IMR-90 (cell line): ENCODE data around the gene CLIC5. TPM values are rescaled to one million over a fixed set of nuclear protein-coding genes. Genes with fewer than 3 reads are reported as not detected.

Source experiments
- ATAC-seq: fragments of 200-7000 bp; cut with Tn5 transposase; 2 replicates; pipeline ENCODE4 v1.9.1; 2020; ENCODE audit warnings: low read depth, mild to moderate bottlenecking, moderate library complexity
- BruUV-seq: library from RNA; stranded (reverse); fragments of 400-500 nt; replicated peaks from 2 replicates; lab custom pipeline; 2021; lab: Mats Ljungman, UMichigan
- CTCF ChIA-PET: fragments of 300-600 bp; formaldehyde crosslinking; extraction: SDS; loops from one replicate; lab custom pipeline; 2021; ENCODE audit warnings: antibody characterized with exemption; lab: Yijun Ruan, JAX
- POLR2A ChIA-PET: fragments of 300-600 bp; sonication (Branson Sonifier 250); formaldehyde crosslinking; loops from one replicate; lab custom pipeline; 2022; ENCODE audit warnings: antibody characterized with exemption; ENCODE audit not compliant: unreplicated experiment; lab: Charles Lee
- DNase-seq: peaks from one replicate; pipeline ENCODE4 v3.0.0; 2013
- H2AFZ ChIP-seq: replicated peaks from 2 replicates; pipeline ENCODE3; 2013; ENCODE audit warnings: low read length, mild to moderate bottlenecking; ENCODE audit not compliant: poor library complexity
- H2AK5ac ChIP-seq: 2 replicates; pipeline ENCODE4 v1.6.1; 2013; ENCODE audit warnings: low read depth, low read length, inconsistent platforms
- H2AK9ac ChIP-seq: replicated peaks from 2 replicates; pipeline ENCODE3; 2013; ENCODE audit warnings: mild to moderate bottlenecking, low read depth, low read length, moderate library complexity; ENCODE audit not compliant: poor library complexity
- H2BK120ac ChIP-seq: 2 replicates; pipeline ENCODE4 v1.6.1; 2013; ENCODE audit warnings: low read depth, low read length, inconsistent platforms
- H2BK15ac ChIP-seq: 3 replicates; pipeline ENCODE4 v1.6.1; 2013; ENCODE audit warnings: low read depth, low read length, inconsistent platforms
- H2BK20ac ChIP-seq: 2 replicates; pipeline ENCODE4 v1.6.1; 2013; ENCODE audit warnings: low read depth, mild to moderate bottlenecking, inconsistent platforms, low read length, moderate library complexity
- H2BK5ac ChIP-seq: 2 replicates; pipeline ENCODE4 v1.6.1; 2013; ENCODE audit warnings: mild to moderate bottlenecking, low read depth, low read length, inconsistent platforms; ENCODE audit not compliant: poor library complexity, severe bottlenecking
- H3K14ac ChIP-seq: replicated peaks from 2 replicates; pipeline ENCODE4 v1.6.1; 2013; ENCODE audit warnings: low read depth, low read length, inconsistent platforms
- H3K18ac ChIP-seq: 2 replicates; pipeline ENCODE4 v1.6.1; 2013; ENCODE audit warnings: low read depth, low read length, control low read depth
- H3K23ac ChIP-seq: 2 replicates; pipeline ENCODE4 v1.6.1; 2013; ENCODE audit warnings: low read depth, low read length, inconsistent platforms
- H3K27ac ChIP-seq: 2 replicates; pipeline ENCODE4 v1.5.1; 2013; ENCODE audit warnings: mild to moderate bottlenecking, control low read depth, low read length; ENCODE audit not compliant: insufficient read depth
- H3K27me3 ChIP-seq: 2 replicates; pipeline ENCODE4 v1.6.1; 2013; ENCODE audit warnings: low read length; ENCODE audit not compliant: control insufficient read depth, insufficient read depth
- H3K36me3 ChIP-seq: 2 replicates; pipeline ENCODE4 v1.6.1; 2013; ENCODE audit warnings: low read length, mixed read lengths; ENCODE audit not compliant: control insufficient read depth, insufficient read depth
- H3K4ac ChIP-seq: 2 replicates; pipeline ENCODE4 v1.6.1; 2013; ENCODE audit warnings: low read depth, low read length, inconsistent platforms
- H3K4me1 ChIP-seq: 2 replicates; pipeline ENCODE4 v1.6.1; 2013; ENCODE audit warnings: low read length, mixed read lengths; ENCODE audit not compliant: control insufficient read depth, insufficient read depth
- H3K4me2 ChIP-seq: 2 replicates; pipeline ENCODE4 v1.6.1; 2013; ENCODE audit warnings: low read depth, mild to moderate bottlenecking, control low read depth, low read length, moderate library complexity
- H3K4me3 ChIP-seq: 2 replicates; pipeline ENCODE4 v1.5.1; 2013; ENCODE audit warnings: low read depth, mild to moderate bottlenecking, control low read depth, low read length, moderate library complexity; ENCODE audit not compliant: insufficient read depth
- H3K56ac ChIP-seq: 2 replicates; pipeline ENCODE4 v1.6.1; 2013; ENCODE audit warnings: low read length, inconsistent platforms; ENCODE audit not compliant: insufficient read depth; ENCODE audit errors: extremely low read depth
- H3K79me1 ChIP-seq, 2 experiments: 2 replicates each; pipeline ENCODE4 v1.6.1; 2013; ENCODE audit warnings: low read length in 2 of 2, inconsistent platforms in 1 of 2, low read depth in 1 of 2
- H3K9ac ChIP-seq: 2 replicates; pipeline ENCODE4 v1.6.1; 2013; ENCODE audit warnings: low read depth, low read length, control low read depth
- H3K9me1 ChIP-seq: 2 replicates; pipeline ENCODE4 v1.6.1; 2013; ENCODE audit warnings: low read length, inconsistent platforms; ENCODE audit not compliant: insufficient read depth
- H3K9me3 ChIP-seq: 2 replicates; pipeline ENCODE4 v1.6.1; 2013; ENCODE audit warnings: low read length; ENCODE audit not compliant: control insufficient read depth, insufficient read depth
- H4K20me1 ChIP-seq: 2 replicates; pipeline ENCODE4 v1.6.1; 2013; ENCODE audit warnings: low read length, inconsistent platforms; ENCODE audit not compliant: insufficient read depth
- H4K5ac ChIP-seq: 2 replicates; pipeline ENCODE4 v1.6.1; 2013; ENCODE audit warnings: mild to moderate bottlenecking, low read depth, low read length, control low read depth
- H4K8ac ChIP-seq, 2 experiments: 2 replicates each; pipeline ENCODE4 v1.6.1; 2013; ENCODE audit warnings: low read depth in 2 of 2, low read length in 2 of 2, control low read depth in 1 of 2, inconsistent platforms in 1 of 2
- H4K91ac ChIP-seq: 2 replicates; pipeline ENCODE4 v1.6.1; 2013; ENCODE audit warnings: low read depth, low read length, inconsistent platforms; ENCODE audit not compliant: insufficient read depth
- BHLHE40 ChIP-seq: fragments of 150-350 bp; IDR thresholded peaks from 2 replicates; pipeline ENCODE4 v1.6.1; 2016; ENCODE audit warnings: mild to moderate bottlenecking, low read depth, low read length
- CEBPB ChIP-seq: IDR thresholded peaks from 2 replicates; pipeline ENCODE4 v1.6.1; 2012; ENCODE audit warnings: low read depth, low read length, improper control_type of control experiment
- CHD1 ChIP-seq: IDR thresholded peaks from 2 replicates; pipeline ENCODE4 v1.6.1; 2012; ENCODE audit warnings: low read depth, low read length, improper control_type of control experiment
- CTCF ChIP-seq: conservative IDR thresholded peaks from 2 replicates; pipeline ENCODE4 v1.5.1; 2012; ENCODE audit warnings: mild to moderate bottlenecking, low read depth, low read length, improper control_type of control experiment
- ELK1 ChIP-seq: fragments of 150-350 bp; IDR thresholded peaks from 2 replicates; pipeline ENCODE4 v1.6.1; 2016; ENCODE audit warnings: low read depth, mild to moderate bottlenecking, low read length, moderate library complexity, borderline replicate concordance
- FOS ChIP-seq: fragments of 150-350 bp; IDR thresholded peaks from 2 replicates; pipeline ENCODE4 v1.6.1; 2016; ENCODE audit warnings: low read depth, low read length
- MAFK ChIP-seq: IDR thresholded peaks from 2 replicates; pipeline ENCODE4 v1.6.1; 2012; ENCODE audit warnings: low read depth, low read length, improper control_type of control experiment
- MAZ ChIP-seq: IDR thresholded peaks from 2 replicates; pipeline ENCODE4 v1.6.1; 2012; ENCODE audit warnings: low read depth, mild to moderate bottlenecking, low read length, improper control_type of control experiment, moderate library complexity, borderline replicate concordance
- MXI1 ChIP-seq: IDR thresholded peaks from 2 replicates; pipeline ENCODE4 v1.6.1; 2012; ENCODE audit warnings: low read depth, mild to moderate bottlenecking, low read length, moderate library complexity, borderline replicate concordance
- NFE2L2 ChIP-seq: fragments of 150-350 bp; IDR thresholded peaks from 2 replicates; pipeline ENCODE4 v1.6.1; 2016; ENCODE audit warnings: low read depth, mild to moderate bottlenecking, low read length
- POLR2A ChIP-seq: IDR thresholded peaks from 2 replicates; pipeline ENCODE4 v1.6.1; 2012; ENCODE audit warnings: mild to moderate bottlenecking, low read depth, low read length
- RAD21 ChIP-seq: IDR thresholded peaks from 2 replicates; pipeline ENCODE4 v1.6.1; 2012; ENCODE audit warnings: low read length, improper control_type of control experiment
- RCOR1 ChIP-seq: IDR thresholded peaks from 2 replicates; pipeline ENCODE4 v1.6.1; 2012; ENCODE audit warnings: mild to moderate bottlenecking, low read length, improper control_type of control experiment; ENCODE audit not compliant: insufficient replicate concordance
- RFX5 ChIP-seq: IDR thresholded peaks from 2 replicates; pipeline ENCODE4 v1.8.0; 2012; ENCODE audit warnings: low read depth, mild to moderate bottlenecking, low read length, moderate library complexity
- SMC3 ChIP-seq: fragments of 150-350 bp; IDR thresholded peaks from 2 replicates; pipeline ENCODE4 v1.6.1; 2016; ENCODE audit warnings: low read depth, mild to moderate bottlenecking, antibody characterized with exemption, low read length, moderate library complexity
- USF2 ChIP-seq: fragments of 150-350 bp; IDR thresholded peaks from 2 replicates; pipeline ENCODE4 v1.6.1; 2017; ENCODE audit warnings: mild to moderate bottlenecking, antibody characterized with exemption, low read length, low read depth
- WGBS, 2 experiments: methylation state at CpG; one replicate each; pipeline versions ENCODE4 v1.1.5 to v1.1.7; 2013; ENCODE audit warnings: missing lambda C conversion rate in 2 of 2; ENCODE audit not compliant: insufficient read length in 1 of 2; ENCODE audit errors: extremely low coverage in 2 of 2; 5-methylcytosine and 5-hydroxymethylcytosine counted together
- dilution Hi-C: fragments of 300-500 bp; cut with HindIII; formaldehyde crosslinking; loops from one replicate; pipeline ENCODE4 v1.14.3; 2018; ENCODE audit warnings: low sequenced_read_pairs; ENCODE audit not compliant: unreplicated experiment
- in situ Hi-C: fragments of 300-500 bp; cut with MboI; formaldehyde crosslinking; loops from 3 replicates; pipeline ENCODE4 v1.14.3; 2019; ENCODE audit warnings: low sequenced_read_pairs, inconsistent platforms, mixed read lengths
- intact Hi-C: fragments of 100-400 bp; cut with micrococcal nuclease; formaldehyde crosslinking; loops from 2 replicates; pipeline ENCODE4 v1.10.0; 2022
- polyA plus RNA-seq, 3 experiments: library from polyadenylated mRNA; depleted of rRNA; stranded (reverse); fragments of >200 nt; gene quantifications; 2 replicates each; pipeline ENCODE4 v1.2.3, GENCODE V29; 2012; ENCODE audit warnings: low replicate concordance in 1 of 3
- total RNA-seq: library from RNA; depleted of rRNA; stranded (reverse); fragments of >200 nt; gene quantifications from 2 replicates; pipeline ENCODE4 v1.2.3, GENCODE V29; 2012

CLIC5 gene
- total and polyA plus RNA-seq, 2 of the 4 experiments (the other 2 are of a cell fraction), result not detected

GRCh38 chr6:45998524-45998923, 17.1 kb downstream of the CLIC5 start:
- no TSS peak for BruUV-seq
- H3K14ac ChIP-seq, result no peak overlapping the region
- H3K56ac ChIP-seq, result no peak overlapping the region
- H3K18ac ChIP-seq, result no peak overlapping the region
- no peak for DNase-seq
- TF ChIP-seq USF2, result no peak
- TF ChIP-seq SMC3, result no peak
- no peak for TF ChIP-seq POLR2A
- TF ChIP-seq RAD21, result no peak
- TF ChIP-seq MAZ, result no peak
- TF ChIP-seq MAFK, result no peak
- no peak for TF ChIP-seq FOS
- TF ChIP-seq RFX5, result no peak
- TF ChIP-seq ELK1, result no peak
- no peak for TF ChIP-seq MXI1
- no peak for TF ChIP-seq CEBPB
- TF ChIP-seq RCOR1, result no peak
- no peak for TF ChIP-seq CTCF
- TF ChIP-seq CHD1, result no peak
- TF ChIP-seq BHLHE40, result no peak
- TF ChIP-seq NFE2L2, result no peak
- no peaks in the 10 kb centered on the region for H3K9me3 ChIP-seq
- no peak overlapping the region for H2AK5ac ChIP-seq
- POLR2A ChIA-PET, result no interaction called here
- ATAC-seq, result no peak
- H4K91ac ChIP-seq, result no peak overlapping the region
- H3K23ac ChIP-seq, result no peak overlapping the region
- in situ Hi-C loops, result no loop called here
- dilution Hi-C loops, result no loop called here
- no peak overlapping the region for H4K8ac ChIP-seq
- no peak overlapping the region for H4K5ac ChIP-seq
- H3K9me1 ChIP-seq, result no peaks in the 10 kb centered on the region
- H3K79me1 ChIP-seq, result no peaks in the 10 kb centered on the region
- H2BK5ac ChIP-seq, result no peak overlapping the region
- no peaks in the 10 kb centered on the region for H3K27me3 ChIP-seq
- no peak overlapping the region for H3K27ac ChIP-seq
- no peak overlapping the region for H3K4ac ChIP-seq
- no peak overlapping the region for H2BK15ac ChIP-seq
- H3K9ac ChIP-seq, result no peak overlapping the region
- no peak overlapping the region for H2AK9ac ChIP-seq
- H3K4me3 ChIP-seq, result no peak overlapping the region
- no peak overlapping the region for H2AFZ ChIP-seq
- CTCF ChIA-PET, result no interaction called here
- no peak overlapping the region for H2BK20ac ChIP-seq
- H3K36me3 ChIP-seq, result no peaks in the 10 kb centered on the region
- H2BK120ac ChIP-seq, result no peak overlapping the region
- H4K20me1 ChIP-seq, result no peaks in the 10 kb centered on the region
- H3K4me1 ChIP-seq, result no peaks in the 10 kb centered on the region
- intact Hi-C loops, result no loop called here
- H3K4me2 ChIP-seq, result no peak overlapping the region
- no CpG with 5 or more reads among the region's 2 CpGs for WGBS, 2 experiments
